Ishikawa (cell line): ENCODE results near the gene FGF2.

Experiments
- CEBPB ChIP-seq: IDR thresholded peaks from 2 replicates; pipeline ENCODE4 v1.6.1; 2012
- EGR1 ChIP-seq: IDR thresholded peaks from 2 replicates; pipeline ENCODE4 v1.6.1; 2012
- EP300 ChIP-seq: IDR thresholded peaks from 2 replicates; pipeline ENCODE4 v1.6.1; 2012; ENCODE audit warnings: borderline replicate concordance
- FOXM1 ChIP-seq: IDR thresholded peaks from 2 replicates; pipeline ENCODE4 v1.6.1; 2012; ENCODE audit warnings: low read depth, borderline replicate concordance
- RAD21 ChIP-seq: IDR thresholded peaks from 2 replicates; pipeline ENCODE4 v1.6.1; 2012; ENCODE audit warnings: low read depth
- TAF1 ChIP-seq: IDR thresholded peaks from 2 replicates; pipeline ENCODE4 v1.6.1; 2012; ENCODE audit warnings: low read depth, mild to moderate bottlenecking
- TEAD4 ChIP-seq: IDR thresholded peaks from 2 replicates; pipeline ENCODE4 v1.6.1; 2012
- TF ChIP-seq, protein P1 (sequence below): IDR thresholded peaks from 2 replicates; pipeline ENCODE4 v1.6.1; 2012; ENCODE audit warnings: low read depth, mild to moderate bottlenecking
- TF ChIP-seq, protein P2 (sequence below): IDR thresholded peaks from 2 replicates; pipeline ENCODE4 v1.6.1; 2012

DNA sequence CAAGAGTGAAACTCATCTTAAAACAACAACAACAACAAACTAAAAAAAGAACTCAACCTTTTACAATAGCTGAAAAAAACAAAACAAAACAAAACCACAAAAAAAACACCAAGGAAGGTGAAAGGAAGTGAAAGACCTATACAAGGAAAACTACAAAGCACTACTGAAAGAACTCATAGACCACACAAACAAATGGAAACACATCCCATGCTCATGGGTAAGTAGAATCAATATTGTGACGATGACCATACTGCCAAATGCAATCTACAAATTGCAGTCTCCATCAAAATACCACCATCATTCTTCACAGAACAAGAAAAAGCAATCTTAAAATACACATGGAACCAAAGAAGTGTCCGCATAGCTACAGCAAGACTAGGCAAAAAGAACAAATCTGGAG lies 41.5 kb upstream of the FGF2 start:
- TF ChIP-seq, protein P1, sequence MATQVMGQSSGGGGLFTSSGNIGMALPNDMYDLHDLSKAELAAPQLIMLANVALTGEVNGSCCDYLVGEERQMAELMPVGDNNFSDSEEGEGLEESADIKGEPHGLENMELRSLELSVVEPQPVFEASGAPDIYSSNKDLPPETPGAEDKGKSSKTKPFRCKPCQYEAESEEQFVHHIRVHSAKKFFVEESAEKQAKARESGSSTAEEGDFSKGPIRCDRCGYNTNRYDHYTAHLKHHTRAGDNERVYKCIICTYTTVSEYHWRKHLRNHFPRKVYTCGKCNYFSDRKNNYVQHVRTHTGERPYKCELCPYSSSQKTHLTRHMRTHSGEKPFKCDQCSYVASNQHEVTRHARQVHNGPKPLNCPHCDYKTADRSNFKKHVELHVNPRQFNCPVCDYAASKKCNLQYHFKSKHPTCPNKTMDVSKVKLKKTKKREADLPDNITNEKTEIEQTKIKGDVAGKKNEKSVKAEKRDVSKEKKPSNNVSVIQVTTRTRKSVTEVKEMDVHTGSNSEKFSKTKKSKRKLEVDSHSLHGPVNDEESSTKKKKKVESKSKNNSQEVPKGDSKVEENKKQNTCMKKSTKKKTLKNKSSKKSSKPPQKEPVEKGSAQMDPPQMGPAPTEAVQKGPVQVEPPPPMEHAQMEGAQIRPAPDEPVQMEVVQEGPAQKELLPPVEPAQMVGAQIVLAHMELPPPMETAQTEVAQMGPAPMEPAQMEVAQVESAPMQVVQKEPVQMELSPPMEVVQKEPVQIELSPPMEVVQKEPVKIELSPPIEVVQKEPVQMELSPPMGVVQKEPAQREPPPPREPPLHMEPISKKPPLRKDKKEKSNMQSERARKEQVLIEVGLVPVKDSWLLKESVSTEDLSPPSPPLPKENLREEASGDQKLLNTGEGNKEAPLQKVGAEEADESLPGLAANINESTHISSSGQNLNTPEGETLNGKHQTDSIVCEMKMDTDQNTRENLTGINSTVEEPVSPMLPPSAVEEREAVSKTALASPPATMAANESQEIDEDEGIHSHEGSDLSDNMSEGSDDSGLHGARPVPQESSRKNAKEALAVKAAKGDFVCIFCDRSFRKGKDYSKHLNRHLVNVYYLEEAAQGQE, result no peak
- no peak for TF ChIP-seq EP300
- TF ChIP-seq, protein P2, sequence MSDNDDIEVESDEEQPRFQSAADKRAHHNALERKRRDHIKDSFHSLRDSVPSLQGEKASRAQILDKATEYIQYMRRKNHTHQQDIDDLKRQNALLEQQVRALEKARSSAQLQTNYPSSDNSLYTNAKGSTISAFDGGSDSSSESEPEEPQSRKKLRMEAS, result no peak
- TF ChIP-seq FOXM1, result no peak
- TF ChIP-seq TAF1, result no peak
- no peak for TF ChIP-seq CEBPB
- TF ChIP-seq TEAD4, result no peak
- TF ChIP-seq EGR1, result no peak
- TF ChIP-seq RAD21, result no peak
